ENCODE measurements around the gene USH2A.

DNA sequence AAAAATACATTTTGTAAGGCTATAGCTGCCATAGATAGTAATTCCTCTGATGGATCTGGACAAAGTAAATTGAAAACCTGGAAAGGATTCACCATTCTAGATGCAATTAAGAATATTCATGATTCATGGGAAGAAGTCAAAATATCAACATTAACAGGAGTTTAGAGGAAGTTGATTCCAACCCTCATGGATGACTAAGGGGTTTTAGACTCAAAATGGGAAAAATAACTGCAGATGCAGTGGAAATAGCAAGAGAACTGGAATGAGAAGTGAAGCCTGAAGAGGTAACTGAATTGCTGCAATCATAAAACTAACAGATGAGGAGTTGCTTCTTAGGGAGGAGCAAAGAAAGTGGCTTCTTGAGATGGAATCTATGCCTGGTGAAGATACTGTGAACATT, 625.4 kb downstream of the USH2A start:
- TF ChIP-seq, protein P1, sequence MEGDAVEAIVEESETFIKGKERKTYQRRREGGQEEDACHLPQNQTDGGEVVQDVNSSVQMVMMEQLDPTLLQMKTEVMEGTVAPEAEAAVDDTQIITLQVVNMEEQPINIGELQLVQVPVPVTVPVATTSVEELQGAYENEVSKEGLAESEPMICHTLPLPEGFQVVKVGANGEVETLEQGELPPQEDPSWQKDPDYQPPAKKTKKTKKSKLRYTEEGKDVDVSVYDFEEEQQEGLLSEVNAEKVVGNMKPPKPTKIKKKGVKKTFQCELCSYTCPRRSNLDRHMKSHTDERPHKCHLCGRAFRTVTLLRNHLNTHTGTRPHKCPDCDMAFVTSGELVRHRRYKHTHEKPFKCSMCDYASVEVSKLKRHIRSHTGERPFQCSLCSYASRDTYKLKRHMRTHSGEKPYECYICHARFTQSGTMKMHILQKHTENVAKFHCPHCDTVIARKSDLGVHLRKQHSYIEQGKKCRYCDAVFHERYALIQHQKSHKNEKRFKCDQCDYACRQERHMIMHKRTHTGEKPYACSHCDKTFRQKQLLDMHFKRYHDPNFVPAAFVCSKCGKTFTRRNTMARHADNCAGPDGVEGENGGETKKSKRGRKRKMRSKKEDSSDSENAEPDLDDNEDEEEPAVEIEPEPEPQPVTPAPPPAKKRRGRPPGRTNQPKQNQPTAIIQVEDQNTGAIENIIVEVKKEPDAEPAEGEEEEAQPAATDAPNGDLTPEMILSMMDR (IDR thresholded peaks at IDR 0.05; ENCODE audit: insufficient read depth, low read length, poor library complexity, severe bottlenecking): no peak
- no peak for TF ChIP-seq EZH2phosphoT487 (conservative IDR thresholded peaks at IDR 0.05; ENCODE audit: low read length)

Measured in SU-DHL-6 (cell line).